ENCODE measurements around the gene SH3BP1. TPM values are rescaled to one million over a fixed set of nuclear protein-coding genes. Genes with fewer than 3 reads are reported as not detected.

The SH3BP1 gene
- total and polyA plus RNA-seq, 2 of the 13 experiments (the other 11 are each of a cell fraction or from before 2014, with no cell fraction given): 8.4 to 18.5 TPM

GRCh38 chr22:37608477-37609239 lies 30.8 kb upstream of the SH3BP1 start, which contains the start of gene GGA1 (continued):
- TF ChIP-seq MXI1 (IDR thresholded peaks at IDR 0.05; ENCODE audit: borderline replicate concordance, low read depth, low read length): peak; percentile 74; the same call in 1 of the 3 replicates
- TF ChIP-seq FOXK2 (IDR thresholded peaks at IDR 0.05): peak; percentile 41; the same call in 1 of the 2 replicates
- TF ChIP-seq, protein P1, sequence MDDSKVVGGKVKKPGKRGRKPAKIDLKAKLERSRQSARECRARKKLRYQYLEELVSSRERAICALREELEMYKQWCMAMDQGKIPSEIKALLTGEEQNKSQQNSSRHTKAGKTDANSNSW (CRISPR knock-in tag; IDR thresholded peaks at IDR 0.05; ENCODE audit: borderline replicate concordance): peak; percentile 86; the same call in 1 of the 2 replicates
- TF ChIP-seq POGZ (CRISPR knock-in tag; IDR thresholded peaks at IDR 0.05): peak; percentile 59; the same call in 1 of the 2 replicates
- TF ChIP-seq ELF4 (CRISPR knock-in tag; IDR thresholded peaks at IDR 0.05; ENCODE audit: borderline replicate concordance): peak; percentile 35; the same call in 1 of the 2 replicates
- TF ChIP-seq ZNF614 (CRISPR knock-in tag; IDR thresholded peaks at IDR 0.05; ENCODE audit: borderline replicate concordance): peak; percentile 35; the same call in 1 of the 2 replicates
- TF ChIP-seq PCBP1 (IDR thresholded peaks at IDR 0.05; ENCODE audit: borderline replicate concordance, low read depth, low read length): peak; percentile 79; the same call in 1 of the 2 replicates
- TF ChIP-seq ZNF30 (CRISPR knock-in tag; IDR thresholded peaks at IDR 0.05): no peak
- peak; percentile 66 for TF ChIP-seq MAZ (IDR thresholded peaks at IDR 0.05; ENCODE audit: borderline replicate concordance, low read depth, low read length)
- TF ChIP-seq MAZ (CRISPR knock-in tag; IDR thresholded peaks at IDR 0.05; ENCODE audit: low read depth): peak; percentile 93
- peak; percentile 86 for TF ChIP-seq ETV5 (CRISPR knock-in tag; IDR thresholded peaks at IDR 0.05; ENCODE audit: borderline replicate concordance)
- peak; percentile 20; the same call in 1 of the 2 replicates for TF ChIP-seq POLR2AphosphoS5 (IDR thresholded peaks at IDR 0.05; ENCODE audit: low read depth, low read length)
- TF ChIP-seq RCOR2 (CRISPR knock-in tag; IDR thresholded peaks at IDR 0.05): peak; percentile 40; the same call in 1 of the 2 replicates
- 0 out of 2 replicates have a peak, but pooled peaks have one; percentile 15 for TF ChIP-seq ZNF800 (CRISPR knock-in tag; IDR thresholded peaks at IDR 0.05)
- TF ChIP-seq ATF1 (CRISPR knock-in tag; IDR thresholded peaks at IDR 0.05): peak; percentile 84
- peak; percentile 91 for TF ChIP-seq ZHX2 (IDR thresholded peaks at IDR 0.05; ENCODE audit: low read depth)
- TF ChIP-seq ZHX2 (CRISPR knock-in tag; IDR thresholded peaks at IDR 0.05; ENCODE audit: borderline replicate concordance): no peak
- TF ChIP-seq NFYC (CRISPR knock-in tag; IDR thresholded peaks at IDR 0.05): no peak; the same call in none of the 2 replicates
- TF ChIP-seq SP2 (CRISPR knock-in tag; IDR thresholded peaks at IDR 0.05): peak; percentile 66
- TF ChIP-seq TAF1 (CRISPR knock-in tag; IDR thresholded peaks at IDR 0.05): peak; percentile 76
- peak; percentile 74 for TF ChIP-seq AGO2 (optimal IDR thresholded peaks at IDR 0.05; ENCODE audit: low read depth, low read length)

Data from HepG2 (cell line).